HS-27A (cell line): ENCODE measurements around the gene FIBCD1.

Source experiments
- DNase-seq: peaks from one replicate; pipeline ENCODE4 v3.0.0-alpha.2; 2012; ENCODE audit warnings: low read depth, missing footprints

Gene FIBCD1

GRCh38 chr9:130877300-130877699, 61.7 kb downstream of the FIBCD1 start:
- DNase-seq, result no peak

- no peak for DNase-seq
Observed at GRCh38 chr9:130874783-130875182, 64.3 kb downstream of the FIBCD1 start.

GRCh38 chr9:130873966-130874365, 65.1 kb downstream of the FIBCD1 start:
- no peak for DNase-seq

GRCh38 chr9:130872912-130873503, 66.0 kb downstream of the FIBCD1 start:
- DNase-seq, result no peak

GRCh38 chr9:130872508-130872907, 66.5 kb downstream of the FIBCD1 start:
- DNase-seq, result no peak

- DNase-seq, result no peak
Observed at GRCh38 chr9:130872093-130872492, 67.0 kb downstream of the FIBCD1 start.

- DNase-seq, result no peak
Observed at GRCh38 chr9:130871395-130872062, 67.5 kb downstream of the FIBCD1 start.

GRCh38 chr9:130870491-130871381, 68.3 kb downstream of the FIBCD1 start:
- no peak for DNase-seq

- DNase-seq, result no peak
Observed at GRCh38 chr9:130869250-130869649, 69.8 kb downstream of the FIBCD1 start.

GRCh38 chr9:130868230-130868629, 70.8 kb downstream of the FIBCD1 start:
- no peak for DNase-seq

- DNase-seq, result no peak
Observed at GRCh38 chr9:130867556-130867955, 71.5 kb downstream of the FIBCD1 start.

GRCh38 chr9:130866474-130866965, 72.5 kb downstream of the FIBCD1 start:
- DNase-seq, result peak; percentile 76

GRCh38 chr9:130865921-130866320, 73.1 kb downstream of the FIBCD1 start:
- DNase-seq, result no peak

GRCh38 chr9:130864541-130864940, 74.5 kb downstream of the FIBCD1 start:
- no peak for DNase-seq

- DNase-seq, result no peak
Observed at GRCh38 chr9:130862747-130863146, 76.3 kb downstream of the FIBCD1 start.

GRCh38 chr9:130862217-130862616, 76.8 kb downstream of the FIBCD1 start:
- no peak for DNase-seq

- no peak for DNase-seq
Observed at GRCh38 chr9:130861372-130862180, 77.5 kb downstream of the FIBCD1 start.

GRCh38 chr9:130860458-130861316, 78.4 kb downstream of the FIBCD1 start:
- peak; percentile 95 for DNase-seq

- DNase-seq, result no peak
Observed at GRCh38 chr9:130858739-130859705, 80.0 kb downstream of the FIBCD1 start.
